ENCODE data around the gene KRT15. TPM values are rescaled to one million over a fixed set of nuclear protein-coding genes. Genes with fewer than 3 reads are reported as not detected.
A peak's percentile ranks its signal among the peaks of the same experiment; 100 is the strongest.

Gene KRT15
- total and polyA plus RNA-seq, 2 of the 4 experiments (the other 2 are of a cell fraction): 2.9 to 5.3 TPM

DNA sequence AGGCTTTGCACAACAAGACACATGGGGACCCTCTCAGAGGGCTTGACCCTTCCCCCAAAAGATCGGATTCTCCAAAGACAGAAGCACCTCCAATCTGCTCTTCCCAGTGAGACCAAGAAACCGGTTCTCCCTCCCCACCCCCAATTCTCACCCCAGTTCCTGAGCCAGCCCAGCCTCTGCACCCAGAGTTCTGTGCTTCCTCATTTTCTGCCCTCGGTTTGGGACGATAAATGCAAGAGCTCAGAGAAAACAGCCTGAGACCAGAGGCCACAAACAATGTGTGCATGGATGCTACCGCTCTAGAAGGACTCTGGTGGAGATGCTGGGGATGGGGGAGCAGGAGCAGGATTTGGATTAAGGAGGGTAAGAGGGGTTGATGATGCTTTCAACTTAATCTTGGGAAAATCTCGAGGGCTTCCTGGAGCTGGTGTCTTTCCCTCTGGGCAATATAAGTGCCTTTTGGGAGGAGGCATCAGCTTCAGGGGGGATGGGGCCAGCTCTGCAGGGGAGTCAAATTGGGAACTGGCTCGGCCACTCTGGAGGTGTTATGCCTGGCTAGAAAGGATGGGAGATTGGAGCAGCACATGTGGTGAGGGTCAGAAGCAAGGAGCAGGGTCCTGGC is 6.0 kb downstream of the KRT15 start:
- H3K23ac ChIP-seq (ENCODE audit: low read depth, low read length): no peak overlapping the region
- no peak overlapping the region for H3K27ac ChIP-seq (ENCODE audit: insufficient read depth, low read length)
- intact Hi-C loops (cut with micrococcal nuclease) (no loop called here), in situ Hi-C loops (cut with MboI; ENCODE audit: low sequenced_read_pairs) (no loop called here), dilution Hi-C loops (cut with HindIII; ENCODE audit: low sequenced_read_pairs, unreplicated experiment) (no loop called here)
- no peak overlapping the region for H3K18ac ChIP-seq (ENCODE audit: low read depth, low read length)
- H2AK5ac ChIP-seq (ENCODE audit: low read depth, low read length): no peak overlapping the region; the same call in 1 of the 2 replicates
- 93% methylated on average over 3 of the region's 7 CpGs; no CpG with 5 or more reads in 1 of the 2 experiments for WGBS, 2 experiments (ENCODE audit: extremely low coverage in 2 of 2, insufficient read length in 1 of 2)
- H3K36me3 ChIP-seq (ENCODE audit: control insufficient read depth, insufficient read depth, low read length): no peaks in the 10 kb centered on the region
- no peaks in the 10 kb centered on the region for H4K20me1 ChIP-seq (ENCODE audit: insufficient read depth, low read length)
- BruUV-seq (replicated peaks): no TSS peak
- no peak overlapping the region for H2BK15ac ChIP-seq (ENCODE audit: low read depth, low read length)
- no peak overlapping the region for H3K14ac ChIP-seq (replicated peaks; ENCODE audit: low read depth, low read length)
- no peak overlapping the region for H3K56ac ChIP-seq (ENCODE audit: extremely low read depth, insufficient read depth, low read length)
- H3K4me2 ChIP-seq (ENCODE audit: low read depth, low read length): no peak overlapping the region
- no peak overlapping the region for H4K8ac ChIP-seq (ENCODE audit: low read depth in 2 of 2, low read length in 2 of 2)
- no peak overlapping the region for H3K9ac ChIP-seq (ENCODE audit: low read depth, low read length)
- H2BK20ac ChIP-seq (ENCODE audit: low read depth, low read length): no peak overlapping the region
- H4K5ac ChIP-seq (ENCODE audit: low read depth, low read length): no peak overlapping the region
- ATAC-seq (ENCODE audit: low read depth): no peak
- H3K9me3 ChIP-seq (ENCODE audit: control insufficient read depth, insufficient read depth, low read length): no peaks in the 10 kb centered on the region
- H3K4me3 ChIP-seq (ENCODE audit: insufficient read depth, low read depth, low read length): no peak overlapping the region
- no peak overlapping the region for H2BK5ac ChIP-seq (ENCODE audit: low read depth, low read length, poor library complexity, severe bottlenecking)
- no peaks in the 10 kb centered on the region for H3K4me1 ChIP-seq (ENCODE audit: control insufficient read depth, insufficient read depth, low read length)
- H4K91ac ChIP-seq (ENCODE audit: insufficient read depth, low read depth, low read length): no peak overlapping the region
- ChIA-PET POLR2A (ENCODE audit: unreplicated experiment) (no interaction called here), CTCF (no interaction called here)
- H2BK120ac ChIP-seq (ENCODE audit: low read depth, low read length): no peak overlapping the region
- H2AFZ ChIP-seq (replicated peaks; ENCODE audit: low read length, poor library complexity): no peak overlapping the region
- H3K9me1 ChIP-seq (ENCODE audit: insufficient read depth, low read length): 0 out of 2 replicates have a peak, but pooled peaks cover 3% of the 10 kb centered on the region
- no peak for DNase-seq
- H2AK9ac ChIP-seq (replicated peaks; ENCODE audit: low read depth, low read length, poor library complexity): peak overlapping the region; percentile 66
- H3K79me1 ChIP-seq (ENCODE audit: low read depth in 1 of 2, low read length in 2 of 2): no peaks in the 10 kb centered on the region
- peaks cover 1% of the 10 kb centered on the region; the same call in 1 of the 2 replicates for H3K27me3 ChIP-seq (ENCODE audit: control insufficient read depth, insufficient read depth, low read length)
- no peak overlapping the region for H3K4ac ChIP-seq (ENCODE audit: low read depth, low read length)
- no peak for TF ChIP-seq MAZ (IDR thresholded peaks at IDR 0.05; ENCODE audit: borderline replicate concordance, low read depth, low read length)
- TF ChIP-seq, protein P1, sequence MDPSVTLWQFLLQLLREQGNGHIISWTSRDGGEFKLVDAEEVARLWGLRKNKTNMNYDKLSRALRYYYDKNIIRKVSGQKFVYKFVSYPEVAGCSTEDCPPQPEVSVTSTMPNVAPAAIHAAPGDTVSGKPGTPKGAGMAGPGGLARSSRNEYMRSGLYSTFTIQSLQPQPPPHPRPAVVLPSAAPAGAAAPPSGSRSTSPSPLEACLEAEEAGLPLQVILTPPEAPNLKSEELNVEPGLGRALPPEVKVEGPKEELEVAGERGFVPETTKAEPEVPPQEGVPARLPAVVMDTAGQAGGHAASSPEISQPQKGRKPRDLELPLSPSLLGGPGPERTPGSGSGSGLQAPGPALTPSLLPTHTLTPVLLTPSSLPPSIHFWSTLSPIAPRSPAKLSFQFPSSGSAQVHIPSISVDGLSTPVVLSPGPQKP (IDR thresholded peaks at IDR 0.05; ENCODE audit: borderline replicate concordance, low read depth, low read length): no peak
- no peak for TF ChIP-seq NFE2L2 (IDR thresholded peaks at IDR 0.05; ENCODE audit: low read depth, low read length)
- TF ChIP-seq BHLHE40 (IDR thresholded peaks at IDR 0.05; ENCODE audit: low read depth, low read length): no peak
- TF ChIP-seq MAFK (IDR thresholded peaks at IDR 0.05; ENCODE audit: low read depth, low read length): no peak
- no peak for TF ChIP-seq RCOR1 (IDR thresholded peaks at IDR 0.05; ENCODE audit: insufficient replicate concordance, low read length)
